Fibroblast of pulmonary artery (primary cell): ENCODE results near the gene OR1F1.
"Not testable (repeated sequence)": the region's sequence is repeated elsewhere in the genome, so short reads cannot be mapped to it uniquely, and the experiment has no call there.

Experiments
- DNase-seq: peaks from one replicate; pipeline ENCODE4 v3.0.0-alpha.2; 2010; ENCODE audit warnings: low read depth
- H3K4me3 ChIP-seq: replicated peaks from 2 replicates; pipeline ENCODE4 v1.5.1; 2011; ENCODE audit warnings: low read depth, mild to moderate bottlenecking, control low read depth, low read length, moderate library complexity
- TF ChIP-seq, protein P1 (sequence below): IDR thresholded peaks from 2 replicates; pipeline ENCODE4 v1.5.1; 2011; ENCODE audit warnings: mild to moderate bottlenecking, control low read depth, low read length, inconsistent platforms; ENCODE audit errors: missing control alignments

Gene OR1F1

GRCh38 chr16:3187798-3188674 lies at the start of gene OR1F1:
Gene OR1F1 (plus strand): TSS chr16:3188204.
- peak; percentile 39 for DNase-seq
- TF ChIP-seq, protein P1, sequence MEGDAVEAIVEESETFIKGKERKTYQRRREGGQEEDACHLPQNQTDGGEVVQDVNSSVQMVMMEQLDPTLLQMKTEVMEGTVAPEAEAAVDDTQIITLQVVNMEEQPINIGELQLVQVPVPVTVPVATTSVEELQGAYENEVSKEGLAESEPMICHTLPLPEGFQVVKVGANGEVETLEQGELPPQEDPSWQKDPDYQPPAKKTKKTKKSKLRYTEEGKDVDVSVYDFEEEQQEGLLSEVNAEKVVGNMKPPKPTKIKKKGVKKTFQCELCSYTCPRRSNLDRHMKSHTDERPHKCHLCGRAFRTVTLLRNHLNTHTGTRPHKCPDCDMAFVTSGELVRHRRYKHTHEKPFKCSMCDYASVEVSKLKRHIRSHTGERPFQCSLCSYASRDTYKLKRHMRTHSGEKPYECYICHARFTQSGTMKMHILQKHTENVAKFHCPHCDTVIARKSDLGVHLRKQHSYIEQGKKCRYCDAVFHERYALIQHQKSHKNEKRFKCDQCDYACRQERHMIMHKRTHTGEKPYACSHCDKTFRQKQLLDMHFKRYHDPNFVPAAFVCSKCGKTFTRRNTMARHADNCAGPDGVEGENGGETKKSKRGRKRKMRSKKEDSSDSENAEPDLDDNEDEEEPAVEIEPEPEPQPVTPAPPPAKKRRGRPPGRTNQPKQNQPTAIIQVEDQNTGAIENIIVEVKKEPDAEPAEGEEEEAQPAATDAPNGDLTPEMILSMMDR, result no peak
- peak within 1 kb of the TSS; percentile 61 for H3K4me3 ChIP-seq

DNA sequence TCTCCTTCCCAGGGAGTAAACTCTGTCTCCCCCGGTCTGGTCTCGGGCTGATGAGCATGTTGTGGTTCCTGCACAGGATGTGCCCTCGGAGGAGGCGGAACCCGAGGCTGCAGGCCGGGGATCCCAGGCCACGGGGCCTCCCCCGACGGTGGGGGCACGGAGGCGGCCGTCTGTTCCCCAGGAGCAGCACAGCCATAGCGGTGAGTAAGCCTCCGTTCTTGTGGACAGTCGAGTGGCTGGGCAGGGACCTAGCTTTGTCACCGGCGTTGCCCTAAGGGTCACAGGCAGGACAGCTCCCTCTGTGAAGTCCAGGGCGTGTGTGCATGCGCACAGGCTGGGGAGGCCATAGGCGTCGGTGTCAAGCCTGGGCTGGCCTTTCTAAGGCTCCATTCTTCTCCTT lies 49.7 kb upstream of the OR1F1 start:
- H3K4me3 ChIP-seq, result no peak overlapping the region
- DNase-seq, result no peak
- TF ChIP-seq, protein P1, result no peak

DNA sequence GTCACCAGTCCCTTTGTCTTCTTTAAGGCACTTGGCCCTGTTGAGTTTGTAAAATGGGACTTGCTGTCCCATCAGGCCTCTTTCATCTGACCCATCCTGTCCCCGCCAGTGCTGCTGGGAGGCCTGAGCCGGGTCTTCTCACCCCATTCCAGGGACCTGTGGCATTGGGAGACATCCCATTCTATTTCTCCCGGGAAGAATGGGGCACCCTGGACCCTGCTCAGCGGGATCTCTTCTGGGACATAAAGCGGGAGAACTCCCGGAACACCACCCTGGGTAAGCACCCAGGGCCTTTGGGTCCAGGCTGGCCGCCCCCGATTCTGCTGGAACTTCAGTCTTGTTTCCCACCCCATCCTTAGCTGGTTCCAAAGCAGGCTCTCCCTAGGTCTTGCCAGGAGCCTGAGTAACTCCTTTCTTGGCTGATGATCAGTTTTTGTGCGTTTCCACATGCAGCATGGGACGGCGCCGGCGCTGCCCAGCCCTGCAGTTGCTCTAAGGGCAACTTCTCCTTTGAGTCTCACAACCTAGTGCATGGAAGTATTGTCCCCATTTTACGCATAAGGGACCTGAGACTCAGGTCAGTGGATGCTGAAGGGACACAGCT lies 49.1 kb upstream of the OR1F1 start:
- DNase-seq, result no peak
- TF ChIP-seq, protein P1, result no peak
- H3K4me3 ChIP-seq, result no peak overlapping the region

DNA sequence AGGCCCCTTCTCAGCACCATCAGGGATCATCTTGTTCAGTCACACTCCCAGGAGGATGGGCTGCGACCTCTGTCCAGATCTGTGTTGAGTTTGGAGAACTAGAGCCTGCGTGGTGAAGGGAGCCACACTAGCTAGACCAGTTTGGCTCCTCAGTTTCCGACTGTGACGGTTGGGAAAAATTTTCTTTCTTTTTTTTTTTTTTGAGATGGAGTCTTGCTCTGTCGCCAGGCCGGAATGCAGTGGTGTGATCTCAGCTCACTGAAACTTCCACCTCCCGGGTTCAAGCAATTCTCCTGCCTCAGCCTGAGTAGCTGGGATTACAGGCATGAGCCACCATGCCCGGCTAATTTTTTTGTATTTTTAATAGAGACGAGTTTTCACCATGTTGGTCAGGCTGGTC lies 48.4 kb upstream of the OR1F1 start:
- not testable (repeated sequence) for H3K4me3 ChIP-seq

GRCh38 chr16:3140603-3141427 lies 47.2 kb upstream of the OR1F1 start:
- no peak overlapping the region for H3K4me3 ChIP-seq
- DNase-seq, result no peak
- TF ChIP-seq, protein P1, result no peak

More for the DNA sequence above, 48.4 kb upstream of the OR1F1 start:
- DNase-seq, result not testable (repeated sequence)

DNA sequence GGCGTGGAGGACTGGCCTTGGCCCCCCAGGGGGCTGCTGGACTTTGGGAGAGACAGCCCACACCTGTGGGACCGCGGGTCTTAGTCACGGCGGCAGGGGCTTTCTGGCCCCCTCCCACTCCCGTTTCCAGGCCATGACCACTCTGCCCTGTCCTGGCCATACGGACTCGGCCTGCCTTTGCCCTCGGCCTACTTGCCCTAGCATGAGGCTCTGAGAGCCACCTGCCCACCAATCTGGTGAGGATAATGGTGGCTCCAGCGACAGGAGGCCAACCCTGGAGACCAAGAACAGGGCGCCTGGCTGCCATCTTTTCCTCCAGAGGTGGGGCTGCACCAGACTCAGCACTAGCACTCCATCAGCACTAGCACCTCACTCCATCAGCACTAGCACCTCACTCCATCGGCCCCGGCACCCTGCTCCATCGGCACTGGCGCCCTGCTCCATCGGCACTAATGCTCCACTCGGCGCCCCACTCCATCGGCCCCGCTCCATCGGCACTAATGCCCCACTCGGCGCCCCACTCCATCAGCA lies 46.2 kb upstream of the OR1F1 start:
- DNase-seq, result no peak
- no peak overlapping the region for H3K4me3 ChIP-seq
- TF ChIP-seq, protein P1, result no peak

- DNase-seq, result no peak
- H3K4me3 ChIP-seq, result no peak overlapping the region
- TF ChIP-seq, protein P1, result no peak
Observed at GRCh38 chr16:3142327-3142726, 45.7 kb upstream of the OR1F1 start.
